GM21447 (cell line): Measurements from ENCODE around the gene UBTD2.
"Not testable (repeated sequence)": the region's sequence is repeated elsewhere in the genome, so short reads cannot be mapped to it uniquely, and the experiment has no call there.

Experiments used
- ATAC-seq: cut with Tn5 transposase; IDR thresholded peaks from one replicate; pipeline ENCODE4 v1.9.1; 2021; ENCODE audit not compliant: unreplicated experiment

Gene UBTD2

GRCh38 chr5:172293054-172293744 is 9.6 kb upstream of the UBTD2 start:
- ATAC-seq: peak; percentile 95

DNA sequence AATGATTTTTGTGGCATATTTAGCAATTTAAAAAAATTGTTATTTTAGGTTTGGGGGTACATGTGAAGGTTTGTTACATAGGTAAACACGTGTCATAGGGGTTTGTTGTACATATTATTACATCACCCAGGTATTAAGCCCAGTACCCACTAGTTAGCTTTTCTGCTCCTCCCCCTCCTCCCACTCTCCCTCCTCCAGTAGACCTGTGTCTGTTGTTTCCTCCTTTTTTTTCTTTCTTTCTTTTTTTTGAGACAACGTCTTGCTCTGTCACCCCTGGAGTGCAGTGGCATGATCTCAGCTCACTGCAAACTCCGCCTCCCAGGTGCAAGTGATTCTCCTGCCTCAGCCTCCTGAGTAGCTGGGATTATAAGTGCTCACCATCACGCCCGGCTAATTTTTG is 8.3 kb upstream of the UBTD2 start:
- ATAC-seq: not testable (repeated sequence)

GRCh38 chr5:172288465-172288864 is 4.9 kb upstream of the UBTD2 start:
- no peak for ATAC-seq

GRCh38 chr5:172287140-172287539 is 3.6 kb upstream of the UBTD2 start:
- ATAC-seq: not testable (repeated sequence)

DNA sequence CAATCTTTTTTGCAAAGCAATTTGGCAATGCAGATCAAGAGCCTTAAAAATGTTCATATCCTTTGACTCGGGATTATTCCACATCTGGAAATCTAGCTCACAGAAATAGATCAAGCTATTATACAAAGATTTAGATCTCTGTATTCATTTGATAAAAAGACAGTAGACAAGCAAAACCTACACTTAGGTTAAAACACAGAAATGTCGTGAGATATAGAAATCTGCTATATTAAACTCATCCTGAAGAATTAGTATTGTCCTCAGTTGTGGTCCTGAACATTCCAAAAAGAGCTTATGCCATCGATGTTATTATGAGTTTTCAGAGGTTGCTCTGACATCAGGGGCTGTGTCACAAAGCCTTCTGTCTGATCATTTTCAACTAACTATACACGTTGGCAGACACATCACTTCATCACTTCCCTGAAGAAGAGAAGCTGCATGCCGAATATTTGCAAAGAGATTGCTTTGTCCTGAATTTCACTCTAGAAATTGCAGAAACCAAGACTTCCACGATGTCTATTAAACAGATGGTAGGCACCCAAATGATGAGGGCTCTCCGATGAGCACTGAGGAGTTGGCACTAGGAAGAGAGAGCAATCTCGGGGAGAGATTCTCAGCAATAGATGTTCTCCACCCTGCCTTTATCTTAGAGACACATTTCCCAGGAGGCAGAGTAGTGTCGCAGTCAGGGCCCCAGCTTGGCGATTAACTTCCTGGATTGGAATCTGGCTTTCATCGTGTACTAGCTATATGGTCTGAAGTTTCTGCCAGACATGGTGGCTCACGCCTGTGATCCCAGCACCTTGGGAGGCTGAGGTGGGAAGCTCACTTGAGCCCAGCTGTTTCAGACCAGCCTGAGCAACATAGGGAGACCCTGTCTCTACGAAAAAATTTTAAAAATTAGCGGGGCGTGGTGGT is 1.9 kb upstream of the UBTD2 start:
- ATAC-seq: no peak

DNA sequence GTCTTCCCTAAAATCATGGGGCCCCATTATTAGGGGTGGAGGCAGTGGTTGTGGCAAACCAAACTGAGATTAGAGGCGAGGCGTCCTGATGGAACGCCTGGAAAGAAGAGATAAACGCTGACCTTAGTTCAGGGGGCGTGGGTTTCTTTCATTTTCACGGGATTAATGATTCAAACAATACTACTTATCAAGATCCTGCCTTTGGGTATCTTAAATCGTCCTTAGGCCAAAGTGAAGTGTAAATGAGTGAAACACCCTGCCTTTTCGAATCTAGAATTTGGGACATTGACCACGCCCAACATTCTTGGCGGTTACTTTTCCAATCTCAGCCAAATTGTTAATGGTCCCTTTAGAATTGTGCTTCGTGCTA is 1.0 kb upstream of the UBTD2 start:
- ATAC-seq: no peak

DNA sequence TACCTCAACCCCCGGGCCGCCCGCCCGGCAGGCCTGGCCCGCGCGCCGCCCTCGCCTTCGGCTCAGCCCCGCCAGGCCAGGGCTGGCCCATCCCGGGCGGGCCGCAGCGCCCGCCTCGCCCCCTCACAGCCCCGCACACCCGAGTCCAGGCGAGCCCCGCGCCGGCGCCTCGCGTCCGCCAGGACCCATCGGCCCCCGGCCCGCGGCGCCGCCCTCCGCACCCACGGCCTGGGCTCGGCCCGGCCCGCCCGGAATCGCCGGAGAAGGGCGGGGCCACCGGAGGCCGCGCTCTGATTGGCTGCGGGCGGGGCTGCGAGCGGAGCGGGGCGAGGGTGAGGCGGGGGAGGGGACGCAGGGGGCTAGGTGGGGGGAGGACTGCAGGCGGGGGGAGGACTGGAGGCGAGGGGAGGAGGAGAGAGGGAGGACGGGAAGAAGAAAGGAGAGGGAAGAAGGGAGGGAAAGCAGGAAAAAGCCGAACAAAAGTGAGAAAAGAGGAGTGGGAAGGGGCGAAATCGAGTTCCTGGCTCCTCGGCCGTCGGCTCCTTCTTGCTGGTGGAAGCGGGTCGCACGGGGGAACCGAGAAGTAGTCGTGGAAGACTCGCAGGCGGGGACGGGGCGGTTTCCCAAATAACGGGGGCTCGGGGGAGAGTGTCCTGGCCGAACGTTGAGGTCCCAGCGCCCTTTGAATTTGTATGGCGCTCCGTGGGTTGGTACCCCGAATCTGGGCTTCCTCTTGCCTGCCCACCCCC is 472 bp upstream of the UBTD2 start:
- peak; percentile 74 for ATAC-seq

DNA sequence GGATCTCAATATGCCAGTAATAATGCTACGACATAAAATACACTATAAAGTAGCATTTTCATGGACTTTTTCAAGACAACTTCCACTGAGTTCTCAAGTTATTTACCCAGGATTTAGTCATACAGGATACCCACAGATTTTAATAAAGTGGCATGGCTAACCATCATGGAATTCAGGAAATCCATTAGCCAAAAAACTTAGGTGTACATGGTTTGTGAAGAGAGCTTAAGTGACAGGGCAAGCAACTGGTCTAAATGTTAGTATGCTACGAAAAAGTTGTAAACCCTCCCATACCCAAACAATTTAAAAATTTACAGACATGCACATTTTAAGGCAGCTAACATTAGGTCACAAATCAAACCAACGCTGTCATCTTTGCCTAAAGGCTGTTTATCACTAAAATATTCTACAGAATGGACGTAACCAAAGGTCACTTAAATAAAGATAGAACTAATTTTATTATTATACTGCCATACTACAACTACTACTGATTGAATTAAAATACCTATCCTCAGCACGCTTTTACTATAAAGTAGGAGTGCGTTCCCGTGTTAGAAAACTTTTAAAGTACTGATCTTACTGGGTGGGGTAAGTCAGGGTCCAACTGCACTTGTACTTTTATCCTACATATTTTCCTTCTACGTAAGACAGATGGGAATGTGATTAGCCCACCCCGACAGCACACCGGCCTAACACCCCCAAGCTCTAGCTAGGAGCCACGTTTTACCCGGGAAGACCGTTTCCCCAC is 1.1 kb downstream of the UBTD2 start:
- ATAC-seq: no peak

GRCh38 chr5:172281346-172281745 is 2.2 kb downstream of the UBTD2 start:
- ATAC-seq: no peak

GRCh38 chr5:172280929-172281328 is 2.6 kb downstream of the UBTD2 start:
- no peak for ATAC-seq

DNA sequence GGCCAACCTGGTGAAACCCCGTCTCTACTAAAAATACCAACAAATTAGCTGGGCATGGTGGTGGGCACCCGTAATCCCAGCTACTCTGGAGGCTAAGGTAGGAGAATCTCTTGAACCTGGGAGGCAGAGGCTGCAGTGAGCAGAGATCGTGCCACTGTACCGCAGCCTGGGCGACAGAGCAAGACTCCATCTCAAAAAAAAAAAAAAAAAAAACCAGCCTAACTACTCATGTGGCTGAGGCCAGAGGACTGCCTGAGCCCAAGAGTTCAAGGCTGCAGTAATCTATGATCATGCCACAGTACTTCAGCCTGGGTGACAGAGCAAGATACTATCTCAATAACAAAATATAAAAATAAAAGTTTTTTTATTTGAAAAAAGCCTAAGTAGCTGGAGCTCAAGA is 3.2 kb downstream of the UBTD2 start:
- ATAC-seq: no peak

GRCh38 chr5:172278356-172278755 is 5.2 kb downstream of the UBTD2 start:
- ATAC-seq: no peak

- ATAC-seq: no peak
These were observed 7.3 kb downstream of the UBTD2 start for GRCh38 chr5:172276214-172276613.

DNA sequence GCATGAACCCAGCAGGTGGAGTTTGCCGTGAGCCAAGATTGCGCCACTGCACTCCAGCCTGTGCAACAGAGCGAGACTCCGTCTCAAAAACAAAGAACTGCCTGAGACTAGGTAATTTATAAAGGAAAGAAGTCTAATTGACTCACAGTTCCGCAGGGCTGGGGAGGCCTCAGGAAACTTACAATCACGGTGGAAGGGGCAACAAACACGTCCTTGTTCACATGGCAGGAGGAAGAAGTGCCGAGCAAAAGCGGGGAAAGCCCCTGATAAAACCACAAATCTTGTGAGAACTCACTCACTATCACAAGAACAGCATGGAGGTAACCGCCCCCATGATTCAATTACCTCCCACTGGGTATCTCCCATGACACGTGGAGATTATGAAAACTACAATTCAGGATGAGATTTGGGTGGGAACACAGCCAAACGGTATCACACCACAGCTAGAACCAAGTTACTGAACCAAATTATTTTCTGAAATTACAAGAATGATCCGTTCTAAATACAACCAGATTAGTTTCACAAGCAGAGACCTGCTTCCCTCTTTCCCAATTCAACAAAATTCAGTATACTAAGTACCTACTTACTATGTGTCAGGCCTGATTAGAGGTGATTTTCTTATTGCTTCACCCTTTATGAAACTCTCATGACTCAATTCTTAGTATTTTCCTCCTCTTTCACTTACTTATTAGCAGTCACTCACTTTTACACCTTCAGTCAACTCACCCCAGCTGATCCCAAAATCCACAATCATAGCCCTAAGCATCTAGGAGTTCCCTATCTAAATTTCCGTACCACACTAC is 8.4 kb downstream of the UBTD2 start:
- ATAC-seq: no peak

- no peak for ATAC-seq
These were observed 15.6 kb downstream of the UBTD2 start for GRCh38 chr5:172267943-172268342.

- no peak for ATAC-seq
These were observed 16.9 kb downstream of the UBTD2 start for GRCh38 chr5:172266676-172267092.

- ATAC-seq: no peak
These were observed 17.4 kb downstream of the UBTD2 start for GRCh38 chr5:172266071-172266675.

- ATAC-seq: no peak
These were observed 18.7 kb downstream of the UBTD2 start for GRCh38 chr5:172264815-172265395.

DNA sequence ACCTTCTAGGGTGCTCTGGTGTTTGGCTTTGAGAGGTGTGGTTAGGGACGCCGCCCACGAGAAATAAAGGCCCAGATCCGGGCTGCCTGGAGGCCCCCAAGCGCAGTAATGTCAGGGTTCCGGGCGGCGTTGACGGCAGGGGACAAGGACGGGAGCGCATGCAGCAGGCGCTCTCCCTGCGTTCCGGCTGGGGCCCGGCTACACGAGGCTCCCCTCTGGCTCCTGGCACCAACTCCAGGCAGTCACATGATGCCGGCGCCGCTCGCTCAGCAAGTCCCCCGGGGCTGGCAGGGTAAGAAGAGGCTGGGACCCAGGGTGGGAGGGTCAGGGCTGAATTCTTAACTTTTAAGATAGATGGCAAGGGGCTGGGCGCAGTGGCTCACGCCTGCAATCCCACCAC is 28.1 kb downstream of the UBTD2 start:
- no peak for ATAC-seq
